ENCODE measurements around the gene MYRFL.

DNA sequence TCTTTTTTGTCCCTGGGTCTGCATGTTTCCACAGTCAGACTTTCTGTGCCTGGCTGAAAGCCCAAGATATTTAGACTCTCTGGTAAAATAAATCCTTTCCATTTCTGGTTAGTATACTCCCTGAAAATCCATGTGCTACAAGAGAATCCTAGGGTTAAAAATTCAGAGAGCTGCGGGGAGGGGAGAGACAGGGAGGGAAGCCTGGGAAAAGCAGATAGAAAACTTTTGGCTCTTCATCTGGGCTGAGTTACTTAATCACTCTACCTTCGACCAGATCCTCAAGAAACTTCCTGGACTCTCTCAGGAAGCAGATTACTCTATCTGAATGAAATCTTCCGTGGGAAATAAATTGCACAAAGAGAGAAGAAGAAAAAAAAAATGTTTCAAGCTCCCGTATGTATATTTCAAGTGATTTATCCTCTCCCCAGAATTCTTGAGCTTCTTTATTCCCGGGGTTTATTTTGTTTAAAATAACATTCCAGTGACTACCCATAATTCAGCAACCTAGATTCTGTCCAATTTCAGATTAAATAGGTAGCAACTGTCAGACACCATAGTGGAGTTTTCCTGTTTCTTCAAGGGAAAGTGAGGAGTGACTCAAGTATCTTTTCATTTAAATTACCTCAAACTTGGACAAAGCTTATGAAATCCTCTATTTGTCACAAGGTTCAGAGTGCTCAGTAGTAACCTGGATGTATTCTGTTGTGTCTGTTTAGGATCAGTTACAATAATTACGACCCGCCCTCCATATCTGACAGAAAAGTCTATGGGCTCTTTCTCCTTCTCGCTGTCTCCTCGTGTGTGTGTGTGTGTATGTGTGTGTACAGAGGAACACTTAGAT lies 163.7 kb downstream of the MYRFL start:
- TF ChIP-seq, protein P1, sequence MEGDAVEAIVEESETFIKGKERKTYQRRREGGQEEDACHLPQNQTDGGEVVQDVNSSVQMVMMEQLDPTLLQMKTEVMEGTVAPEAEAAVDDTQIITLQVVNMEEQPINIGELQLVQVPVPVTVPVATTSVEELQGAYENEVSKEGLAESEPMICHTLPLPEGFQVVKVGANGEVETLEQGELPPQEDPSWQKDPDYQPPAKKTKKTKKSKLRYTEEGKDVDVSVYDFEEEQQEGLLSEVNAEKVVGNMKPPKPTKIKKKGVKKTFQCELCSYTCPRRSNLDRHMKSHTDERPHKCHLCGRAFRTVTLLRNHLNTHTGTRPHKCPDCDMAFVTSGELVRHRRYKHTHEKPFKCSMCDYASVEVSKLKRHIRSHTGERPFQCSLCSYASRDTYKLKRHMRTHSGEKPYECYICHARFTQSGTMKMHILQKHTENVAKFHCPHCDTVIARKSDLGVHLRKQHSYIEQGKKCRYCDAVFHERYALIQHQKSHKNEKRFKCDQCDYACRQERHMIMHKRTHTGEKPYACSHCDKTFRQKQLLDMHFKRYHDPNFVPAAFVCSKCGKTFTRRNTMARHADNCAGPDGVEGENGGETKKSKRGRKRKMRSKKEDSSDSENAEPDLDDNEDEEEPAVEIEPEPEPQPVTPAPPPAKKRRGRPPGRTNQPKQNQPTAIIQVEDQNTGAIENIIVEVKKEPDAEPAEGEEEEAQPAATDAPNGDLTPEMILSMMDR (IDR thresholded peaks at IDR 0.05): no peak
- no peak for TF ChIP-seq POLR2A (IDR thresholded peaks at IDR 0.05)

Measured in gastroesophageal sphincter (tissue), 3 donors.